Ovary (tissue), 3 donors: ENCODE data around the gene SRSF12.

Source experiments
- EP300 ChIP-seq: sonication (generic); formaldehyde crosslinking; IDR thresholded peaks from one replicate; pipeline ENCODE4 v1.6.1; 2017; ENCODE audit warnings: antibody characterized with exemption
- POLR2A ChIP-seq: fragments of 450-650 bp; IDR thresholded peaks from one replicate; pipeline ENCODE4 v1.6.1; 2017; ENCODE audit warnings: antibody characterized with exemption, mild to moderate bottlenecking, moderate library complexity
- TF ChIP-seq, protein P1 (sequence below), 3 donors: fragments of 450-650 bp in 2 of 3; fragments of 200-600 bp in 1 of 3; IDR thresholded peaks; one replicate each; pipeline versions ENCODE4 v1.5.1 to v1.8.0; 2016 to 2022; ENCODE audit warnings: antibody characterized with exemption in 3 of 3, mild to moderate bottlenecking in 1 of 3
- donor health status: DM: no; HTN: no; CAD: no.

DNA sequence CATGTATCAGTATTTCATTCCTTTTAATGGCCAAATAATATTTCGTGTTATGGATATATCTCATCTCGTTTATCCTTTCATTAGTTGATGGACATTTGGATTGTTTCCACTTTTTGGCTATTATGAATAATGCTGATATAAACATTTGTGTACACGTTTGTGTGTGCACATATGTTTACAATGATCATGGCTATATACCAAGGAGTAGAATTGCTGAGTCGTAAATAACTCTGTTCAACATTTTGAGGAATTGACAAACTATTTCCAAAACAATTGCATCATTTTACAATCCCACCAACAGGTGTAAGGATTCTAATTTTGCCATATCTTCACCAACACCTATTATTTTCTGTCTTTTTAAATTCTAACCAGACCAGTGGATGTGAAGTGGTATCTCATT, 63.7 kb downstream of the SRSF12 start:
- TF ChIP-seq POLR2A (no peak), EP300 (no peak)
- TF ChIP-seq, protein P1, sequence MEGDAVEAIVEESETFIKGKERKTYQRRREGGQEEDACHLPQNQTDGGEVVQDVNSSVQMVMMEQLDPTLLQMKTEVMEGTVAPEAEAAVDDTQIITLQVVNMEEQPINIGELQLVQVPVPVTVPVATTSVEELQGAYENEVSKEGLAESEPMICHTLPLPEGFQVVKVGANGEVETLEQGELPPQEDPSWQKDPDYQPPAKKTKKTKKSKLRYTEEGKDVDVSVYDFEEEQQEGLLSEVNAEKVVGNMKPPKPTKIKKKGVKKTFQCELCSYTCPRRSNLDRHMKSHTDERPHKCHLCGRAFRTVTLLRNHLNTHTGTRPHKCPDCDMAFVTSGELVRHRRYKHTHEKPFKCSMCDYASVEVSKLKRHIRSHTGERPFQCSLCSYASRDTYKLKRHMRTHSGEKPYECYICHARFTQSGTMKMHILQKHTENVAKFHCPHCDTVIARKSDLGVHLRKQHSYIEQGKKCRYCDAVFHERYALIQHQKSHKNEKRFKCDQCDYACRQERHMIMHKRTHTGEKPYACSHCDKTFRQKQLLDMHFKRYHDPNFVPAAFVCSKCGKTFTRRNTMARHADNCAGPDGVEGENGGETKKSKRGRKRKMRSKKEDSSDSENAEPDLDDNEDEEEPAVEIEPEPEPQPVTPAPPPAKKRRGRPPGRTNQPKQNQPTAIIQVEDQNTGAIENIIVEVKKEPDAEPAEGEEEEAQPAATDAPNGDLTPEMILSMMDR (IDR thresholded peaks at IDR 0.05): no peak
